GM06990 (cell line): Measurements from ENCODE around the gene UMODL1.

Experiments
- DNase-seq: peaks from one replicate; pipeline ENCODE4 v3.0.0-alpha.2; 2011; ENCODE audit not compliant: insufficient read length; ENCODE audit errors: extremely low read depth
- H3K27me3 ChIP-seq: replicated peaks from 2 replicates; pipeline ENCODE4 v1.6.0; 2011; ENCODE audit warnings: low read length; ENCODE audit not compliant: control insufficient read depth, insufficient read depth
- H3K36me3 ChIP-seq: 2 replicates; pipeline ENCODE4 v1.5.1; 2011; ENCODE audit warnings: low read length; ENCODE audit not compliant: control insufficient read depth, insufficient read depth
- H3K4me3 ChIP-seq: replicated peaks from 2 replicates; pipeline ENCODE4 v1.5.1; 2011; ENCODE audit warnings: low read depth, mild to moderate bottlenecking, control low read depth, low read length
- TF ChIP-seq, protein P1 (sequence below): IDR thresholded peaks from 2 replicates; pipeline ENCODE4 v1.5.1; 2011; ENCODE audit warnings: low read length, control low read depth, mild to moderate bottlenecking, inconsistent platforms; ENCODE audit not compliant: insufficient read depth, poor library complexity, severe bottlenecking

The UMODL1 gene

DNA sequence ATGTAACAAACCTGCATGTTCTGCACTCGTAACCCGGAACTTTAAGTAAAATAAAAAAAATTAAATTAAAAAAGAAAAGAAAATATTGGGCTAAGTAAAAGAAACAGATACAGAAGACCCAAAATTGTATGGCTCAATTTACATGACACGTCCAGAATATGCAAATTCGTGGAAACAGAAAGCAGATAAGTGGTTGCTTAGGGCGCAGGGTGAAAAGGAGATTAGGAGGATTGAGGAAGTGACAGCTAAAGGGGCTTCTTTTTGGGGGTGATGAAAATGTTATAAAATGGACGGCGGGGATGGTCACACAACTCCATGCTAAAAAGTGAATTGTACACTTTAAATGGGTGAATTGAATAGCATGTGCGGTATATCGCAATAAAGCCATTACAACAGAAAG lies 33.6 kb upstream of the UMODL1 start:
- no peak for DNase-seq
- TF ChIP-seq, protein P1, sequence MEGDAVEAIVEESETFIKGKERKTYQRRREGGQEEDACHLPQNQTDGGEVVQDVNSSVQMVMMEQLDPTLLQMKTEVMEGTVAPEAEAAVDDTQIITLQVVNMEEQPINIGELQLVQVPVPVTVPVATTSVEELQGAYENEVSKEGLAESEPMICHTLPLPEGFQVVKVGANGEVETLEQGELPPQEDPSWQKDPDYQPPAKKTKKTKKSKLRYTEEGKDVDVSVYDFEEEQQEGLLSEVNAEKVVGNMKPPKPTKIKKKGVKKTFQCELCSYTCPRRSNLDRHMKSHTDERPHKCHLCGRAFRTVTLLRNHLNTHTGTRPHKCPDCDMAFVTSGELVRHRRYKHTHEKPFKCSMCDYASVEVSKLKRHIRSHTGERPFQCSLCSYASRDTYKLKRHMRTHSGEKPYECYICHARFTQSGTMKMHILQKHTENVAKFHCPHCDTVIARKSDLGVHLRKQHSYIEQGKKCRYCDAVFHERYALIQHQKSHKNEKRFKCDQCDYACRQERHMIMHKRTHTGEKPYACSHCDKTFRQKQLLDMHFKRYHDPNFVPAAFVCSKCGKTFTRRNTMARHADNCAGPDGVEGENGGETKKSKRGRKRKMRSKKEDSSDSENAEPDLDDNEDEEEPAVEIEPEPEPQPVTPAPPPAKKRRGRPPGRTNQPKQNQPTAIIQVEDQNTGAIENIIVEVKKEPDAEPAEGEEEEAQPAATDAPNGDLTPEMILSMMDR, result no peak
- no peak overlapping the region for H3K4me3 ChIP-seq

DNA sequence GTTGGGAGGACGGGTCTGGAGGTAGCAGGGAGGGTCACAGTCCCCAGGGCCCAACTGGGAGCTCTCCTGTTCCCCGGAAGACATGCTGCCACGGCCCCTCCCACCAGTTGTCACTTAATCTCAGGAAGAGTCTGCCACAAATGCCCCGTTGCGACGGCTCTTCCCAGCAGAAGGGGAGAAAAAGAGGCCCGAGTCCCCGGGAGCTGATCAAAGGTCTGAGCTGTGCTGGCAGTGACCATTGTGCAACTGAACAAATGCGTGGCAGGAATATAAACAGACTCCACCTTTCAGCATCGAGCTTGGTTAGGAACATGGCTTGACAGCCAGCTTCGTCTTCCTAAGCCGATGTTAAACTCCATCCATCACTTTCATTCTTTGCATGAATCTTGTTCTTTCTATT lies 33.2 kb upstream of the UMODL1 start:
- H3K4me3 ChIP-seq, result no peak overlapping the region
- DNase-seq, result no peak
- TF ChIP-seq, protein P1, result no peak
- no peaks in the 10 kb centered on the region for H3K27me3 ChIP-seq
- no peaks in the 10 kb centered on the region for H3K36me3 ChIP-seq

More for the DNA sequence above, 33.6 kb upstream of the UMODL1 start:
- H3K36me3 ChIP-seq, result no peaks in the 10 kb centered on the region
- no peaks in the 10 kb centered on the region for H3K27me3 ChIP-seq

- no peak overlapping the region for H3K4me3 ChIP-seq
- DNase-seq, result no peak
- TF ChIP-seq, protein P1, result no peak
These were observed 32.7 kb upstream of the UMODL1 start for GRCh38 chr21:42038393-42038792.

DNA sequence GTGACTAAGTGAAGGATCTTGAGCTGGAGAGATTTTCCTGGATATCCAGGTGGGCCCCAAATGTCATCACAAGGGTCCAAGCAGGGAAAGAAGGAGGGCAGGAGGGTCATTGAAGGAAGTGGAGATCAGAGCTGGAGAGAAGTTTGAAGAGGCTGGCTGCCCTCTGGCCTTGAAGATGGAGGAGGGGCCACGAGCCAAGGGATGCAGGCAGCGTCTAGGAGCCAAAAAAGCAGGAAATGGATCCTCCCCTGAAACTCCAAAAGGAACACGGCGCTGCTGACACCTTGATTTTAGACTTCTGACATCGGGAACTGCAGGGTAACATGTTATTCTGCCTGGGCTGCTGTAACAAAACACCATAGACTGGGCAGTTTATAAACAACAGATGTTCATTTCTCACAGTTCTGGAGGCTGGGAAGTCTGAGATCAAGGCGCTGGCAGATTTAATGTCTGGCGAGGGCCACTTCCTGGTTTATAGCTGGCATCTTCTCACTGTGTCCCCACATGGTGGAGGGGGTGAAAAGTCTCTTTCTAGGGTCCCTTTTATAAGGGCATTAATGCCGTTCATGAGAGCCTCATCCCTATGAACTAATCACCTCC lies 32.2 kb upstream of the UMODL1 start:
- no peak for DNase-seq
- Histone ChIP-seq H3K27me3 (no peaks in the 10 kb centered on the region), H3K4me3 (no peak overlapping the region), H3K36me3 (no peaks in the 10 kb centered on the region)
- TF ChIP-seq, protein P1, result no peak

More at GRCh38 chr21:42038393-42038792, 32.7 kb upstream of the UMODL1 start:
- Histone ChIP-seq H3K36me3 (no peaks in the 10 kb centered on the region), H3K27me3 (no peaks in the 10 kb centered on the region)

- TF ChIP-seq, protein P1, result no peak
- H3K4me3 ChIP-seq, result no peak overlapping the region
- no peaks in the 10 kb centered on the region for H3K36me3 ChIP-seq
- no peak for DNase-seq
- no peaks in the 10 kb centered on the region for H3K27me3 ChIP-seq
These were observed 31.6 kb upstream of the UMODL1 start for GRCh38 chr21:42039470-42039901.

- no peaks in the 10 kb centered on the region for H3K27me3 ChIP-seq
- TF ChIP-seq, protein P1, result no peak
- no peaks in the 10 kb centered on the region for H3K36me3 ChIP-seq
- no peak overlapping the region for H3K4me3 ChIP-seq
- no peak for DNase-seq
These were observed 31.2 kb upstream of the UMODL1 start for GRCh38 chr21:42039911-42040351.
